GM12878 (cell line): ENCODE data around the gene CCDC28A. TPM values are rescaled to one million over a fixed set of nuclear protein-coding genes. Genes with fewer than 3 reads are reported as not detected.

Experiments used
- ATAC-seq: fragments of 200-7000 bp; cut with Tn5 transposase; 3 replicates; pipeline ENCODE4 v1.9.1; 2020; ENCODE audit warnings: mild to moderate bottlenecking, moderate library complexity
- BruUV-seq: library from RNA; stranded (reverse); fragments of 400-500 nt; replicated peaks from 2 replicates; lab custom pipeline; 2021; lab: Mats Ljungman, UMichigan
- CTCF ChIA-PET: fragments of 300-600 bp; sonication (Branson Sonifier 250); formaldehyde crosslinking; extraction: SDS; loops from one replicate; lab custom pipeline; 2021; ENCODE audit warnings: inconsistent platforms; lab: Yijun Ruan, JAX
- POLR2A ChIA-PET: fragments of 350-600 bp; formaldehyde crosslinking; extraction: SDS; loops from one replicate; lab custom pipeline; 2021; ENCODE audit warnings: inconsistent platforms; lab: Charles Lee
- RAD21 ChIA-PET: fragments of 300-600 bp; sonication (Branson Sonifier 250); formaldehyde crosslinking; loops from one replicate; lab custom pipeline; 2023; ENCODE audit warnings: antibody characterized with exemption; ENCODE audit not compliant: unreplicated experiment; lab: Charles Lee
- SMC1A ChIA-PET: fragments of 300-600 bp; sonication (Branson Sonifier 250); formaldehyde crosslinking; loops from one replicate; lab custom pipeline; 2023; ENCODE audit not compliant: unreplicated experiment, uncharacterized antibody; lab: Charles Lee
- DNase-seq: peaks from one replicate; pipeline ENCODE4 v3.0.0-alpha.2; 2011; ENCODE audit warnings: low read depth, low spot score
- FAIRE-seq: peaks from 3 replicates; lab custom pipeline; 2011; peaks lifted over from hg19 to GRCh38; lab: Jason Lieb, UNC
- H2AFZ ChIP-seq: 2 replicates; pipeline ENCODE4 v1.6.0; 2011; ENCODE audit warnings: low read depth, low read length, control low read depth; ENCODE audit not compliant: control insufficient read depth
- H3K27ac ChIP-seq: 2 replicates; pipeline ENCODE4 v1.5.1; 2011; ENCODE audit warnings: control low read depth; ENCODE audit not compliant: control insufficient read depth, insufficient read depth
- H3K27me3 ChIP-seq, 2 experiments: replicated peaks in 1 of 2; 2 replicates each; pipeline versions ENCODE4 v1.6.0 to v1.6.1; 2011; ENCODE audit warnings: low read length in 1 of 2; ENCODE audit not compliant: control insufficient read depth in 2 of 2, insufficient read depth in 2 of 2
- H3K36me3 ChIP-seq, 2 experiments: 2 replicates each; pipeline ENCODE4 v1.5.1; 2011; ENCODE audit warnings: low read length in 1 of 2; ENCODE audit not compliant: control insufficient read depth in 2 of 2, insufficient read depth in 2 of 2
- H3K4me1 ChIP-seq: 2 replicates; pipeline ENCODE4 v1.6.1; 2011; ENCODE audit warnings: mild to moderate bottlenecking, low read length, moderate library complexity, mixed read lengths; ENCODE audit not compliant: control insufficient read depth, insufficient read depth
- H3K4me2 ChIP-seq: 2 replicates; pipeline ENCODE4 v1.6.0; 2011; ENCODE audit warnings: control low read depth; ENCODE audit not compliant: control insufficient read depth, insufficient read depth
- H3K4me3 ChIP-seq: fragments of 200-600 bp; sonication (generic); 2 replicates; pipeline ENCODE4 v1.5.1; 2016
- H3K79me2 ChIP-seq: 2 replicates; pipeline ENCODE4 v1.6.0; 2011; ENCODE audit warnings: low read length; ENCODE audit not compliant: control insufficient read depth, insufficient read depth
- H3K9ac ChIP-seq: 2 replicates; pipeline ENCODE4 v1.8.0; 2011; ENCODE audit warnings: low read length, control low read depth, mixed read lengths; ENCODE audit not compliant: control insufficient read depth, insufficient read depth
- H3K9me3 ChIP-seq: replicated peaks from 3 replicates; pipeline ENCODE4 v1.5.1; 2011; ENCODE audit warnings: mild to moderate bottlenecking, low read length; ENCODE audit not compliant: control insufficient read depth, insufficient read depth
- H4K20me1 ChIP-seq: 2 replicates; pipeline ENCODE4 v1.6.0; 2011; ENCODE audit not compliant: control insufficient read depth, insufficient read depth
- MTA2 ChIP-seq: fragments of 450-650 bp; IDR thresholded peaks from 2 replicates; pipeline ENCODE4 v1.6.1; 2016; ENCODE audit warnings: low read depth, mild to moderate bottlenecking, moderate library complexity
- TAF1 ChIP-seq: IDR thresholded peaks from 2 replicates; pipeline ENCODE4 v1.6.1; 2011; ENCODE audit warnings: mild to moderate bottlenecking, low read depth, low read length, borderline replicate concordance
- TBL1XR1 ChIP-seq: IDR thresholded peaks from 2 replicates; pipeline ENCODE4 v1.6.1; 2012; ENCODE audit warnings: low read depth, low read length, improper control_type of control experiment
- TCF12 ChIP-seq: IDR thresholded peaks from 2 replicates; pipeline ENCODE4 v1.6.1; 2011; ENCODE audit warnings: low read depth, mild to moderate bottlenecking, low read length
- TCF7 ChIP-seq: IDR thresholded peaks from 2 replicates; pipeline ENCODE4 v1.6.1; 2014; ENCODE audit warnings: antibody characterized with exemption, borderline replicate concordance
- WGBS: methylation state at CpG from one replicate; pipeline ENCODE4 v1.1.6; 2016; ENCODE audit warnings: low lambda C conversion rate; ENCODE audit not compliant: insufficient replicate concordance, insufficient coverage; ENCODE audit errors: missing lambda C conversion rate; 5-methylcytosine and 5-hydroxymethylcytosine counted together
- in situ Hi-C: fragments of 300-500 bp; cut with MboI; formaldehyde crosslinking; loops from 9 replicates; pipeline ENCODE4 v1.14.3; 2018; ENCODE audit warnings: mixed read lengths
- intact Hi-C: fragments of 100-400 bp; cut with micrococcal nuclease; formaldehyde crosslinking; loops from one replicate; pipeline ENCODE4 v1.14.2; 2022; ENCODE audit not compliant: unreplicated experiment
- polyA plus RNA-seq, 11 experiments: library from polyadenylated mRNA; depleted of rRNA in 4 of 11; unstranded in 6 of 11; stranded (reverse) in 5 of 11; fragments of >200 nt; fragmentation: Nextera tagmentation in 4 of 11; fragmentation: Illumina TruSeq in 1 of 11; extraction: Ambion mirVana in 4 of 11; extraction: Trizol in 1 of 11; gene quantifications; 1 replicate in 1 of 11; 2 replicates in 10 of 11; pipeline versions ENCODE4 v1.2.1 to v1.2.3, GENCODE V29; 2011 to 2016; ENCODE audit warnings: inconsistent platforms in 2 of 11, missing spikeins in 2 of 11, low read depth in 1 of 11
- total RNA-seq, 4 experiments: library from RNA; depleted of rRNA in 3 of 4; stranded (reverse); fragments of >200 nt in 3 of 4; fragmentation: Illumina TruSeq in 1 of 4; extraction: Trizol in 1 of 4; gene quantifications; 2 replicates each; pipeline versions ENCODE4 v1.2.1 to v1.2.3, GENCODE V29; 2013 to 2021
- TF ChIP-seq, protein P1 (sequence below): fragments of 450-650 bp; IDR thresholded peaks from 2 replicates; pipeline ENCODE4 v1.6.1; 2018; ENCODE audit warnings: mild to moderate bottlenecking, low read depth, moderate library complexity; ENCODE audit not compliant: partially characterized antibody
- TF ChIP-seq, protein P2 (sequence below): IDR thresholded peaks from 2 replicates; pipeline ENCODE4 v1.6.1; 2011; ENCODE audit warnings: low read depth, low read length, improper control_type of control experiment, borderline replicate concordance

The CCDC28A gene
- total and polyA plus RNA-seq, 10 of the 15 experiments (the other 5 are each of a cell fraction or from before 2014, with no cell fraction given) = 13.5 to 38.8 (median 19.2) TPM

GRCh38 chr6:138830248-138830647 is 56.7 kb downstream of the CCDC28A start:
- intact Hi-C loops (no loop called here), in situ Hi-C loops (no loop called here)
- POLR2A ChIA-PET = interaction anchor here (0.6 kb wide), 1 partner anchor 104 kb away, joined by 6 read pairs; no protein-coding TSS in a partner anchor
- H3K79me2 ChIP-seq = no peaks in the 10 kb centered on the region
- CTCF ChIA-PET = no interaction called here
- H3K36me3 ChIP-seq = no peaks in the 10 kb centered on the region
- TF ChIP-seq TAF1 (no peak), TCF12 (no peak), TBL1XR1 (no peak), TCF7 (no peak), MTA2 (no peak)
- TF ChIP-seq, protein P1, sequence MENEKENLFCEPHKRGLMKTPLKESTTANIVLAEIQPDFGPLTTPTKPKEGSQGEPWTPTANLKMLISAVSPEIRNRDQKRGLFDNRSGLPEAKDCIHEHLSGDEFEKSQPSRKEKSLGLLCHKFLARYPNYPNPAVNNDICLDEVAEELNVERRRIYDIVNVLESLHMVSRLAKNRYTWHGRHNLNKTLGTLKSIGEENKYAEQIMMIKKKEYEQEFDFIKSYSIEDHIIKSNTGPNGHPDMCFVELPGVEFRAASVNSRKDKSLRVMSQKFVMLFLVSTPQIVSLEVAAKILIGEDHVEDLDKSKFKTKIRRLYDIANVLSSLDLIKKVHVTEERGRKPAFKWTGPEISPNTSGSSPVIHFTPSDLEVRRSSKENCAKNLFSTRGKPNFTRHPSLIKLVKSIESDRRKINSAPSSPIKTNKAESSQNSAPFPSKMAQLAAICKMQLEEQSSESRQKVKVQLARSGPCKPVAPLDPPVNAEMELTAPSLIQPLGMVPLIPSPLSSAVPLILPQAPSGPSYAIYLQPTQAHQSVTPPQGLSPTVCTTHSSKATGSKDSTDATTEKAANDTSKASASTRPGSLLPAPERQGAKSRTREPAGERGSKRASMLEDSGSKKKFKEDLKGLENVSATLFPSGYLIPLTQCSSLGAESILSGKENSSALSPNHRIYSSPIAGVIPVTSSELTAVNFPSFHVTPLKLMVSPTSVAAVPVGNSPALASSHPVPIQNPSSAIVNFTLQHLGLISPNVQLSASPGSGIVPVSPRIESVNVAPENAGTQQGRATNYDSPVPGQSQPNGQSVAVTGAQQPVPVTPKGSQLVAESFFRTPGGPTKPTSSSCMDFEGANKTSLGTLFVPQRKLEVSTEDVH = no peak
- TF ChIP-seq, protein P2, sequence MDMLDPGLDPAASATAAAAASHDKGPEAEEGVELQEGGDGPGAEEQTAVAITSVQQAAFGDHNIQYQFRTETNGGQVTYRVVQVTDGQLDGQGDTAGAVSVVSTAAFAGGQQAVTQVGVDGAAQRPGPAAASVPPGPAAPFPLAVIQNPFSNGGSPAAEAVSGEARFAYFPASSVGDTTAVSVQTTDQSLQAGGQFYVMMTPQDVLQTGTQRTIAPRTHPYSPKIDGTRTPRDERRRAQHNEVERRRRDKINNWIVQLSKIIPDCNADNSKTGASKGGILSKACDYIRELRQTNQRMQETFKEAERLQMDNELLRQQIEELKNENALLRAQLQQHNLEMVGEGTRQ = no peak
- SMC1A ChIA-PET = interaction anchor here (0.8 to 1.5 kb wide), 3 partner anchors 26 to 185 kb away, joined by 3 to 5 read pairs (median 3); no protein-coding TSS in a partner anchor
- no peak overlapping the region for H3K9ac ChIP-seq
- no peak for ATAC-seq
- no peaks in the 10 kb centered on the region for H3K9me3 ChIP-seq
- H4K20me1 ChIP-seq = no peaks in the 10 kb centered on the region
- H3K27ac ChIP-seq = no peak overlapping the region
- no peaks in the 10 kb centered on the region for H3K27me3 ChIP-seq
- no peak overlapping the region for H3K4me3 ChIP-seq
- H3K4me1 ChIP-seq = no peaks in the 10 kb centered on the region
- no TSS peak for BruUV-seq
- RAD21 ChIA-PET = no interaction called here
- no peak for FAIRE-seq
- no peak overlapping the region for H3K4me2 ChIP-seq
- no peak for DNase-seq
- H2AFZ ChIP-seq = no peak overlapping the region
- WGBS = 65% methylated on average over 7 of the region's 7 CpGs
